Uterus (tissue), 4 donors: ENCODE data around the gene ATP9B. TPM values are rescaled to one million over a fixed set of nuclear protein-coding genes. Genes with fewer than 3 reads are reported as not detected.
A peak's percentile ranks its signal among the peaks of the same experiment; 100 is the strongest.

Experiments
- DNase-seq, 2 donors: peaks; one replicate each; pipeline ENCODE4 v3.0.0-alpha.2; 2019 to 2020
- H3K27ac ChIP-seq, 2 donors: fragments of 200-600 bp; sonication (generic); 1 replicate in 1 of 2; 2 replicates in 1 of 2; pipeline ENCODE4 v1.5.1; 2016 to 2018
- H3K27me3 ChIP-seq, 2 donors: fragments of 200-600 bp; sonication (generic); one replicate each; pipeline ENCODE4 v1.5.1; 2018 to 2019; ENCODE audit warnings: control low read depth in 1 of 2
- H3K36me3 ChIP-seq, 2 donors: fragments of 200-600 bp; sonication (generic); one replicate each; pipeline ENCODE4 v1.5.1; 2019; ENCODE audit warnings: control low read depth in 1 of 2
- H3K4me1 ChIP-seq, 2 donors: fragments of 200-600 bp; sonication (generic); one replicate each; pipeline ENCODE4 v1.5.1; 2018 to 2019; ENCODE audit warnings: control low read depth in 1 of 2
- H3K4me3 ChIP-seq, 2 donors: fragments of 200-600 bp; sonication (generic); 1 replicate in 1 of 2; 2 replicates in 1 of 2; pipeline ENCODE4 v1.5.1; 2018 to 2019; ENCODE audit warnings: mild to moderate bottlenecking in 1 of 2
- H3K9me3 ChIP-seq, 2 donors: fragments of 200-600 bp; sonication (generic); one replicate each; pipeline ENCODE4 v1.5.1; 2019; ENCODE audit warnings: control low read depth in 1 of 2
- CTCF ChIP-seq, 4 experiments: fragments of 200-600 bp in 2 of 4; fragments of 450-650 bp in 2 of 4; sonication (generic) in 2 of 4; IDR thresholded peaks; one replicate each; pipeline ENCODE4 v1.5.1; 2016 to 2019; ENCODE audit warnings: antibody characterized with exemption in 4 of 4, mild to moderate bottlenecking in 2 of 4, moderate library complexity in 1 of 4
- POLR2A ChIP-seq, 2 donors: fragments of 450-650 bp; IDR thresholded peaks; one replicate each; pipeline ENCODE4 v1.6.1; 2016; ENCODE audit warnings: antibody characterized with exemption in 2 of 2, mild to moderate bottlenecking in 1 of 2, moderate library complexity in 1 of 2
- intact Hi-C: fragments of 100-400 bp; cut with DNase I; formaldehyde crosslinking; loops from one replicate; pipeline ENCODE4 v1.15.1; 2023; ENCODE audit warnings: low total_unique reads
- total RNA-seq, 4 donors: library from RNA; depleted of rRNA in 3 of 4; stranded (reverse); fragments of >200 nt in 3 of 4; gene quantifications; one replicate each; pipeline versions ENCODE4 v1.1.0 to v1.2.4, GENCODE V29; 2014 to 2023
- donor health status: DM: yes; HTN: yes; CAD: no.

The ATP9B gene
- total RNA-seq, 4 donors from 2014 or later: 18.2 to 111 (median 70.3) TPM

- intact Hi-C loops: loop anchor here (5.0 kb wide), 1 partner anchor 63 kb away; no protein-coding TSS in a partner anchor
- H3K4me1 ChIP-seq: peaks cover 5 to 17% of the 10 kb centered on the region in 2 donors
- peaks cover 0 to 10% of the 10 kb centered on the region in 2 donors for H3K27me3 ChIP-seq
- no peaks in the 10 kb centered on the region for H3K9me3 ChIP-seq
- no peak for TF ChIP-seq POLR2A (IDR thresholded peaks at IDR 0.05)
- TF ChIP-seq CTCF (IDR thresholded peaks at IDR 0.05): peak in 2 of 4 experiments; percentile 6
- H3K36me3 ChIP-seq: no peaks in the 10 kb centered on the region
- peak overlapping the region; percentile 24 to 48 for H3K4me3 ChIP-seq
- H3K27ac ChIP-seq: peak overlapping the region; percentile 91 to 95
- DNase-seq: peak; percentile 74 to 80
These were observed 325.5 kb downstream of the ATP9B start for GRCh38 chr18:79394534-79395307.

GRCh38 chr18:79395308-79395640 is 326.1 kb downstream of the ATP9B start:
- Histone ChIP-seq H3K9me3 (no peaks in the 10 kb centered on the region), H3K36me3 (no peaks in the 10 kb centered on the region), H3K4me3 (peak overlapping the region; percentile 24 to 48), H3K27ac (peak overlapping the region; percentile 91 to 95), H3K4me1 (peaks cover 5 to 17% of the 10 kb centered on the region in 2 donors), H3K27me3 (peaks cover 0 to 4% of the 10 kb centered on the region in 2 donors)
- DNase-seq: no peak
- TF ChIP-seq CTCF (IDR thresholded peaks at IDR 0.05): no peak
- TF ChIP-seq POLR2A (IDR thresholded peaks at IDR 0.05): no peak
- intact Hi-C loops: loop anchor here (5.0 kb wide), 1 partner anchor 62 kb away; no protein-coding TSS in a partner anchor

GRCh38 chr18:79395761-79396404 is 326.7 kb downstream of the ATP9B start, which contains the start of gene NFATC1:
TSS of gene NFATC1 (plus strand) at chr18:79395930. CDS start at chr18:79396225, 295 bp downstream.
- peak; percentile 89 to 91 for DNase-seq
- intact Hi-C loops: loop anchor here (5.0 kb wide), 1 partner anchor 61 kb away; no protein-coding TSS in a partner anchor
- H3K4me3 ChIP-seq: peak within 1 kb of the TSS; percentile 32 to 67
- H3K27me3 ChIP-seq: no peaks in the 10 kb centered on the region
- H3K9me3 ChIP-seq: no peaks in the 10 kb centered on the region
- peak within 1 kb of the TSS; percentile 91 to 95 for H3K27ac ChIP-seq
- H3K4me1 ChIP-seq: peaks cover 5 to 17% of the 10 kb centered on the region in 2 donors
- TF ChIP-seq CTCF (IDR thresholded peaks at IDR 0.05): no peak
- TF ChIP-seq POLR2A (IDR thresholded peaks at IDR 0.05): peak; percentile 38 to 77
- no peaks in the 10 kb centered on the region for H3K36me3 ChIP-seq

GRCh38 chr18:79396431-79397246 is 327.4 kb downstream of the ATP9B start:
- intact Hi-C loops: loop anchor here (5.0 kb wide), 1 partner anchor 61 kb away; no protein-coding TSS in a partner anchor

More at GRCh38 chr18:79396431-79397246, 327.4 kb downstream of the ATP9B start:
- TF ChIP-seq CTCF (IDR thresholded peaks at IDR 0.05) (peak in 3 of 4 experiments; percentile 25 to 45 (median 40)), POLR2A (IDR thresholded peaks at IDR 0.05) (no peak)
- Histone ChIP-seq H3K9me3 (no peaks in the 10 kb centered on the region), H3K4me3 (peak overlapping the region; percentile 32 to 67), H3K27me3 (no peaks in the 10 kb centered on the region), H3K36me3 (no peaks in the 10 kb centered on the region), H3K4me1 (peaks cover 5 to 17% of the 10 kb centered on the region in 2 donors), H3K27ac (peak overlapping the region; percentile 91 to 95)
- peak; percentile 55 to 64 for DNase-seq
